ENCODE measurements around the gene UAP1L1. TPM values are rescaled to one million over a fixed set of nuclear protein-coding genes. Genes with fewer than 3 reads are reported as not detected.

The UAP1L1 gene
- total and polyA plus RNA-seq, 7 donors: 2.9 to 9.6 (median 5.7) TPM

GRCh38 chr9:137044502-137045177, 32.7 kb upstream of the UAP1L1 start:
- no peak for DNase-seq
- H3K9me3 ChIP-seq: no peaks in the 10 kb centered on the region
- peak overlapping the region; percentile 65 to 72 (median 68) for H3K27ac ChIP-seq
- H3K36me3 ChIP-seq: peaks cover 0 to 15% (median 7%) of the 10 kb centered on the region in 4 donors
- TF ChIP-seq POLR2AphosphoS5 (IDR thresholded peaks at IDR 0.05) (peak in 1 of 4 donors; percentile 26), CTCF (IDR thresholded peaks at IDR 0.05) (no peak), EP300 (IDR thresholded peaks at IDR 0.05) (no peak), POLR2A (IDR thresholded peaks at IDR 0.05) (no peak)
- intact Hi-C loops (cut with DNase I): no loop called here
- H3K4me1 ChIP-seq: peaks cover 0 to 43% (median 38%) of the 10 kb centered on the region in 4 donors
- peaks cover 21 to 29% (median 27%) of the 10 kb centered on the region in 3 donors for H3K27me3 ChIP-seq
- 11 to 21% methylated on average over 18 of the region's 18 CpGs for WGBS, 2 donors
- H3K4me3 ChIP-seq: peak overlapping the region; percentile 39 to 74 (median 65)

GRCh38 chr9:137045294-137046087, 31.8 kb upstream of the UAP1L1 start:
- no peak for DNase-seq
- Histone ChIP-seq H3K36me3 (peaks cover 0 to 6% (median 0%) of the 10 kb centered on the region in 4 donors), H3K4me1 (peaks cover 0 to 43% (median 38%) of the 10 kb centered on the region in 4 donors), H3K4me3 (peak overlapping the region; percentile 40 to 74 (median 65)), H3K27ac (peak overlapping the region; percentile 65 to 72 (median 68)), H3K9me3 (no peaks in the 10 kb centered on the region), H3K27me3 (peaks cover 22 to 37% (median 34%) of the 10 kb centered on the region in 3 donors)
- TF ChIP-seq POLR2A (IDR thresholded peaks at IDR 0.05): no peak
- TF ChIP-seq POLR2AphosphoS5 (IDR thresholded peaks at IDR 0.05): peak in 1 of 4 donors; percentile 34
- intact Hi-C loops (cut with DNase I): loop anchor here (1.0 kb wide), 1 partner anchor 22 kb away; no protein-coding TSS in a partner anchor
- 2 to 3% methylated on average over 96 of the region's 96 CpGs for WGBS, 2 donors

GRCh38 chr9:137046088-137046787, 31.1 kb upstream of the UAP1L1 start, which contains the start of gene NPDC1:
NPDC1 (minus strand) TSS chr9:137046177; CDS start chr9:137045989, 188 bp downstream.
- peak within 1 kb of the TSS; percentile 40 to 74 (median 65) for H3K4me3 ChIP-seq
- peak; percentile 87 for DNase-seq
- peaks cover 22 to 45% (median 41%) of the 10 kb centered on the region in 3 donors for H3K27me3 ChIP-seq
- TF ChIP-seq POLR2A (IDR thresholded peaks at IDR 0.05) (no peak), EP300 (IDR thresholded peaks at IDR 0.05) (no peak), POLR2AphosphoS5 (IDR thresholded peaks at IDR 0.05) (peak in 2 of 4 donors; percentile 9 to 14), CTCF (IDR thresholded peaks at IDR 0.05) (peak; percentile 78 to 84 (median 81))
- H3K9me3 ChIP-seq: no peaks in the 10 kb centered on the region
- H3K4me1 ChIP-seq: peaks cover 0 to 43% (median 38%) of the 10 kb centered on the region in 4 donors
- intact Hi-C loops (cut with DNase I): loop anchor here (1.0 kb wide), 1 partner anchor 21 kb away; no protein-coding TSS in a partner anchor
- H3K36me3 ChIP-seq: no peaks in the 10 kb centered on the region
- 0 to 1% methylated on average over 57 of the region's 57 CpGs for WGBS, 2 donors
- H3K27ac ChIP-seq: peak within 1 kb of the TSS; percentile 65 to 72 (median 68)

- H3K4me3 ChIP-seq: no peak overlapping the region
- H3K9me3 ChIP-seq: no peaks in the 10 kb centered on the region
- intact Hi-C loops (cut with DNase I): no loop called here
- DNase-seq: no peak
- peaks cover 36 to 71% (median 66%) of the 10 kb centered on the region in 3 donors for H3K27me3 ChIP-seq
- no peaks in the 10 kb centered on the region for H3K36me3 ChIP-seq
- peaks cover 0 to 48% (median 47%) of the 10 kb centered on the region in 4 donors for H3K4me1 ChIP-seq
- H3K27ac ChIP-seq: no peak overlapping the region
- WGBS, 2 donors: 46% methylated on average over 72 of the region's 72 CpGs
- TF ChIP-seq EP300 (IDR thresholded peaks at IDR 0.05) (no peak), CTCF (IDR thresholded peaks at IDR 0.05) (no peak), POLR2AphosphoS5 (IDR thresholded peaks at IDR 0.05) (no peak), POLR2A (IDR thresholded peaks at IDR 0.05) (no peak)
Observed at GRCh38 chr9:137048655-137049543, 28.4 kb upstream of the UAP1L1 start.
